Adrenal gland (tissue), 12 donors: Measurements from ENCODE around the gene GATAD2B. TPM values are rescaled to one million over a fixed set of nuclear protein-coding genes. Genes with fewer than 3 reads are reported as not detected.
A peak's percentile ranks its signal among the peaks of the same experiment; 100 is the strongest.

ENCODE experiments used
- DNase-seq, 7 donors: peaks; one replicate each; pipeline ENCODE4 v3.0.0-alpha.2; 2019 to 2020
- H3K27ac ChIP-seq, 5 donors: fragments of 200-600 bp; sonication (generic) in 4 of 5; 1 replicate in 3 of 5; 2 replicates in 2 of 5; pipeline versions ENCODE4 v1.5.1 to v1.8.0; 2016 to 2020; ENCODE audit warnings: mild to moderate bottlenecking in 1 of 5
- H3K27me3 ChIP-seq: fragments of 200-600 bp; 2 replicates; pipeline ENCODE4 v1.8.0; 2021
- H3K36me3 ChIP-seq, 2 donors: fragments of 200-600 bp; replicated peaks in 1 of 2; 1 replicate in 1 of 2; 2 replicates in 1 of 2; pipeline versions ENCODE4 v1.5.1 to v1.8.0; 2018 to 2022
- H3K4me1 ChIP-seq, 2 donors: fragments of 200-600 bp; replicated peaks in 1 of 2; 1 replicate in 1 of 2; 2 replicates in 1 of 2; pipeline versions ENCODE4 v1.5.1 to v1.8.0; 2018 to 2021
- H3K4me3 ChIP-seq, 4 donors: fragments of 200-600 bp; sonication (generic) in 3 of 4; one replicate each; pipeline ENCODE4 v1.5.1; 2016 to 2018
- H3K9me3 ChIP-seq, 3 donors: fragments of 200-600 bp; sonication (generic) in 1 of 3; replicated peaks in 1 of 3; 1 replicate in 2 of 3; 2 replicates in 1 of 3; pipeline versions ENCODE4 v1.5.1 to v1.8.0; 2016 to 2021
- CTCF ChIP-seq, 6 experiments: fragments of 450-650 bp in 4 of 6; fragments of 200-600 bp in 2 of 6; sonication (generic) in 1 of 6; IDR thresholded peaks; 1 replicate in 5 of 6; 2 replicates in 1 of 6; pipeline versions ENCODE4 v1.5.1 to v1.8.0; 2016 to 2021; ENCODE audit warnings: antibody characterized with exemption in 6 of 6, mild to moderate bottlenecking in 2 of 6, moderate library complexity in 1 of 6
- POLR2A ChIP-seq, 2 donors: fragments of 450-650 bp; IDR thresholded peaks; one replicate each; pipeline ENCODE4 v1.6.1; 2017; ENCODE audit warnings: antibody characterized with exemption in 2 of 2, mild to moderate bottlenecking in 2 of 2, moderate library complexity in 1 of 2
- WGBS, 4 donors: extraction: QIAGEN DNeasy Blood & Tissue Kit in 2 of 4; methylation state at CpG; one replicate each; pipeline versions ENCODE4 v1.1.5 to v1.1.7; 2013 to 2017; 5-methylcytosine and 5-hydroxymethylcytosine counted together
- intact Hi-C, 2 donors: fragments of 100-400 bp; cut with DNase I; formaldehyde crosslinking; loops; one replicate each; pipeline versions ENCODE4 v1.14.1 to v1.15.0; 2022 to 2023
- polyA plus RNA-seq, 3 donors: library from polyadenylated mRNA; stranded (reverse); fragments of 200-250 nt in 2 of 3; fragments of 350-450 nt in 1 of 3; fragmentation: Illumina TruSeq in 1 of 3; extraction: RNeasy Lipid Tissue Mini Kit (QIAGEN cat#74804) in 1 of 3; gene quantifications; one replicate each; pipeline ENCODE4 v1.2.3, GENCODE V29; 2013 to 2014
- total RNA-seq, 9 donors: library from RNA; depleted of rRNA in 4 of 9; stranded (reverse); fragments of >200 nt in 4 of 9; fragments of 120-200 nt in 1 of 9; fragmentation: NEBNext Ultra II Directional in 1 of 9; extraction: Animal tissue kit (Norgen Biotek cat#: 25700) in 1 of 9; gene quantifications; one replicate each; pipeline versions ENCODE4 v1.1.0 to v1.2.4, GENCODE V29; 2013 to 2023
- donor health status: healthy with polysubstance abuse.
- donor health status: Bipolar disorder and iron deficiency.
- donor health status: DM: yes; HTN: yes; CAD: no.
- donor health status: DM: no; HTN: no; CAD: no.
- donor health status: DM: no; HTN: no; CAD: no.
- donor health status: DM: yes; HTN: yes; CAD: no.

The GATAD2B gene
- total and polyA plus RNA-seq, 12 donors, result 3.0 to 43.3 (median 16.6) TPM

- Histone ChIP-seq H3K27me3 (no peaks in the 10 kb centered on the region), H3K4me3 (no peak overlapping the region), H3K36me3 (peaks cover 0 to 13% of the 10 kb centered on the region in 2 donors), H3K9me3 (no peaks in the 10 kb centered on the region), H3K4me1 (peaks cover 0 to 20% of the 10 kb centered on the region in 2 donors), H3K27ac (peak overlapping the region in 1 of 5 donors; percentile 43)
- WGBS, 4 donors, result 51 to 64% (median 60%) methylated on average over 3 of the region's 3 CpGs
- TF ChIP-seq POLR2A (IDR thresholded peaks at IDR 0.05), result no peak
- no peak for TF ChIP-seq CTCF (IDR thresholded peaks at IDR 0.05)
- DNase-seq, result peak in 1 of 7 donors; percentile 39
- intact Hi-C loops, result no loop called here
Observed at GRCh38 chr1:153803470-153804056, 119.2 kb downstream of the GATAD2B start.

- no peak overlapping the region for H3K27ac ChIP-seq
- 87 to 94% (median 89%) methylated on average over 5 to 7 of the region's 7 CpGs for WGBS, 4 donors
Observed at GRCh38 chr1:153801786-153802697, 120.7 kb downstream of the GATAD2B start.

GRCh38 chr1:153801028-153801625 is 121.6 kb downstream of the GATAD2B start:
- peaks cover 0 to 20% of the 10 kb centered on the region in 2 donors for H3K4me1 ChIP-seq
- DNase-seq, result peak in 1 of 7 donors; percentile 36
- 96 to 100% (median 99%) methylated on average over 3 to 6 of the region's 6 CpGs for WGBS, 4 donors

More at GRCh38 chr1:153801786-153802697, 120.7 kb downstream of the GATAD2B start:
- Histone ChIP-seq H3K36me3 (no peaks in the 10 kb centered on the region), H3K4me1 (peaks cover 0 to 20% of the 10 kb centered on the region in 2 donors), H3K4me3 (no peak overlapping the region), H3K9me3 (no peaks in the 10 kb centered on the region), H3K27me3 (no peaks in the 10 kb centered on the region)
- intact Hi-C loops, result no loop called here
- TF ChIP-seq POLR2A (IDR thresholded peaks at IDR 0.05) (no peak), CTCF (IDR thresholded peaks at IDR 0.05) (no peak)
- DNase-seq, result peak in 1 of 7 donors; percentile 50

More at GRCh38 chr1:153801028-153801625, 121.6 kb downstream of the GATAD2B start:
- Histone ChIP-seq H3K9me3 (no peaks in the 10 kb centered on the region), H3K4me3 (no peak overlapping the region), H3K27ac (no peak overlapping the region), H3K36me3 (no peaks in the 10 kb centered on the region), H3K27me3 (no peaks in the 10 kb centered on the region)
- no peak for TF ChIP-seq POLR2A (IDR thresholded peaks at IDR 0.05)
- no peak for TF ChIP-seq CTCF (IDR thresholded peaks at IDR 0.05)
- intact Hi-C loops, result no loop called here
